Central memory CD8-positive, alpha-beta T cell (primary cell): ENCODE results near the gene MRRF.

ENCODE experiments used
- ATAC-seq: fragments of 150-1000 bp; cut with Tn5 transposase; replicated peaks from 2 replicates; pipeline ENCODE4 v1.10.0; 2022; ENCODE audit warnings: mild to moderate bottlenecking, moderate FRiP score, moderate number of reproducible peaks; ENCODE audit not compliant: poor library complexity, severe bottlenecking; ENCODE audit errors: extremely low read depth
- DNase-seq, 2 donors: peaks; one replicate each; pipeline ENCODE4 v3.0.0; 2021; ENCODE audit warnings: low spot score in 2 of 2
- H3K27ac Mint-ChIP-seq: one replicate; pipeline ENCODE4 v1.8.0; 2022; ENCODE audit warnings: low read depth, mild to moderate bottlenecking, moderate library complexity, mixed read lengths
- H3K27me3 Mint-ChIP-seq: one replicate; pipeline ENCODE4 v1.8.0; 2022; ENCODE audit warnings: mixed read lengths
- H3K36me3 Mint-ChIP-seq: one replicate; pipeline ENCODE4 v1.8.0; 2022; ENCODE audit warnings: mild to moderate bottlenecking, moderate library complexity, mixed read lengths; ENCODE audit not compliant: insufficient read depth
- H3K4me1 Mint-ChIP-seq: one replicate; pipeline ENCODE4 v1.8.0; 2022; ENCODE audit warnings: mixed read lengths
- H3K4me3 Mint-ChIP-seq: one replicate; pipeline ENCODE4 v1.8.0; 2022; ENCODE audit warnings: mild to moderate bottlenecking, moderate library complexity, mixed read lengths
- H3K9me3 Mint-ChIP-seq: one replicate; pipeline ENCODE4 v1.8.0; 2022; ENCODE audit warnings: mixed read lengths

Gene MRRF

DNA sequence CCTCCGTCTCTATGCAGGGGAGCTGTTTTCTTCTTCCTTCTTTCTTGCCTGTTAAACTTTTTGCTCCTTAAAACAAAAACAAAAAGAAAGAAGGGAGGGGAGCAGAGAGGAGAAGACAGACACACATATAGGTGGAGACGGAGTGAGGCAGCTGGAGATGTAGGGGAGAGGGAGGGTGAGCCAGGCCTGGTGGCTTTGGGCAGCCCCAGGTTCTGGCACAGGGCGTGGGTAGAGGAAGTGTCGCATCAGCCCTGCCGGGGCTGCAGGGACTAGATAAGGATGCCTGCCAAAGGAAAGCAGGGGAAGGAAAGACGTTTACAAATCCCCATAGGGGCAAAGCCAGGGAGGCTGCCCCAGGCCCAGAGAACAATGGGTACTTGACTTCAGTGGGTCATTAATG is 67.4 kb downstream of the MRRF start:
- Mint-ChIP-seq H3K27me3 (no peaks in the 10 kb centered on the region), H3K27ac (no peak overlapping the region), H3K4me1 (no peaks in the 10 kb centered on the region)

DNA sequence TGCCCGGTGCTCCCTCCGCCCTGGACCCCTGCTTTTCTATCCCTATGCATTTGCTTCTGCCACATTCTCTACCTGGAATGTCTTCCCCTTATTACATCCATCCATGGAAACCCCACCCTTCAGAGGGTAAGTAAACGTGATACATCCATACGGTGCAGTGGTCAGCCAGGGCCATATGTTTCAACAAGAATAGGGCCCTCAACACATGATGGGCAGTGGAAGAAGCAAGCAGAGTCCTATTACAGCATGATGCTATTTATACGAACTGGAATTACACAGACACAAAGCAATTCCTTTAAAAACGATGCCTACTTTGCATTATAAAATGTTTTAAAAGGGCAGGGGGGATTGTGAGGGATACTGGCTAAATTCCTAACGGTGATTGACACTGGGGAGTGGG is 68.0 kb downstream of the MRRF start:
- peaks cover under 1% of the 10 kb centered on the region for H3K27me3 Mint-ChIP-seq
- no peak for ATAC-seq
- no peak overlapping the region for H3K4me3 Mint-ChIP-seq
- H3K4me1 Mint-ChIP-seq = no peaks in the 10 kb centered on the region
- no peak for DNase-seq
- no peak overlapping the region for H3K27ac Mint-ChIP-seq
- H3K36me3 Mint-ChIP-seq = no peaks in the 10 kb centered on the region
- no peaks in the 10 kb centered on the region for H3K9me3 Mint-ChIP-seq

More for the DNA sequence above, 67.4 kb downstream of the MRRF start:
- Mint-ChIP-seq H3K4me3 (no peak overlapping the region), H3K9me3 (no peaks in the 10 kb centered on the region), H3K36me3 (no peaks in the 10 kb centered on the region)
- DNase-seq = no peak
- ATAC-seq = no peak

DNA sequence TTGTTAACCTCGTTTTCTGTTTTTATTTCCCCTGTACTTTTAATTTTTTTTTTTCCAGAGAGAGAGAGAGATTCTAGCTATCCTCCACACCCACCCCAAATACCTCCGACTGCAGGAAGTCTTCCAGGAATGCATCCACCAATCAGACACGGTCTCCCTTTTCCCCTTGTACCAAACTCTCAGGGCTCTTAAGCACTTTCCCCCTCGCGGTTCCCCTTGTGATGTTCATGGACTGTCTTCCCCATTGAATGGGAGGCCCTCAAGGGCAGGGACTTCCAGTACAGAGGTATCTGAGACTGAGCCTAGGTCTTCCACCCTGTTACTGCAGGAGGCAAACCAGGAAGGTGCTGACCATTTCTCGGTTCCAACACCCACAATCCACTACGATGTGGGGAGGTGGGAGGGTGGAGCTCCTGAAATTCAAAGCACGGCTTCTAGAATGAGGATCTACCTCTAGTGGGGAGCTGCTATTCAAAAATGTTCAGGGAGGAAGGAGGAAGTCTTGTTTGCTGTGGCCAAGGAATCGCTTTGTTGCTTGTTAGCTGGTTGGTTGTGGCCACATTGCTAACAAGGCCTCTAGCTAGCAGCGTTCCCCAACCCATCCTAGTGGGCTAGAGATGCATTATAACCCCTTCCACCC is 68.6 kb downstream of the MRRF start:
- Mint-ChIP-seq H3K36me3 (no peaks in the 10 kb centered on the region), H3K9me3 (no peaks in the 10 kb centered on the region), H3K27me3 (peaks cover 6% of the 10 kb centered on the region), H3K4me3 (no peak overlapping the region), H3K4me1 (no peaks in the 10 kb centered on the region), H3K27ac (no peak overlapping the region)
- DNase-seq (no peak), ATAC-seq (no peak)

DNA sequence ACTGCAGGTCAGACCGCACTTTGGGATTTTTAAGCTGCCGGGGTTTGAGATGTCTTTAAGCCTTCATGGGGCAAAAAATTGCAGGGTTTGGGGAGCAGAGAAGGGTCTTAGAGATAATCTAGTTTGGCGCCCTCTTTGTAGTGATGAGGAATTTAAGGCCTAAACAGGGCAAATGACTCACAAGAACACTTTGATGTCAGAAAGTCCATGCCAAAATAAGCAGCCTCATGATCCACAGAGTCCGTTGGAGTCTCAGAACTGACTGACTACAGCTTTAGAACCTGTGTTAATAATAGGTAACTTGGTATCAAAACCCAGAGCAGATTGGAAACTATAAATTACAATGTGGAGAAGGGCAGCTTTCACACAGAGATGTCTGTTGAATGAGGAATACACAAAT is 70.2 kb downstream of the MRRF start:
- Mint-ChIP-seq H3K4me1 (no peaks in the 10 kb centered on the region), H3K4me3 (no peak overlapping the region), H3K9me3 (no peaks in the 10 kb centered on the region), H3K36me3 (no peaks in the 10 kb centered on the region), H3K27me3 (peaks cover 23% of the 10 kb centered on the region), H3K27ac (no peak overlapping the region)
- ATAC-seq (no peak), DNase-seq (no peak)

DNA sequence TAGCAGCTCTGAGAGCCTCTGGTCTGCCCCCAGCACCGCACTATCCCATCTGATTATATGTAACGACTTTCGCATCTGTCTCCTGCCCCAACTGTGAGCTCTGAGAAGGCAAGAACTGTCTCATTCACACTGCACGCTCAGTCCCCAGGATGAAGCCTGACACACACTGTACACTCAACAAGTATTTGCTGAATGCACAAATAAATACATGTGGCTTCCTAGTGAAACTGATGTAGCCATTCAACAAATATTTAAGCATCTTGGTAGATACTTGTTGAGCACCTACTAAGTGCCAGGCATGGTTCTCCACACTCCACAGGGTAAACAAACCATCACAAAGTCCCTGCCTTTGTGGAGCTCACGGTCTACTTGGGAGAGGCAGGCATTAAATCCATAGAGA is 71.5 kb downstream of the MRRF start:
- Mint-ChIP-seq H3K9me3 (no peaks in the 10 kb centered on the region), H3K36me3 (no peaks in the 10 kb centered on the region), H3K4me3 (no peak overlapping the region), H3K27me3 (peaks cover 31% of the 10 kb centered on the region), H3K4me1 (no peaks in the 10 kb centered on the region), H3K27ac (no peak overlapping the region)
- ATAC-seq (no peak), DNase-seq (no peak)

DNA sequence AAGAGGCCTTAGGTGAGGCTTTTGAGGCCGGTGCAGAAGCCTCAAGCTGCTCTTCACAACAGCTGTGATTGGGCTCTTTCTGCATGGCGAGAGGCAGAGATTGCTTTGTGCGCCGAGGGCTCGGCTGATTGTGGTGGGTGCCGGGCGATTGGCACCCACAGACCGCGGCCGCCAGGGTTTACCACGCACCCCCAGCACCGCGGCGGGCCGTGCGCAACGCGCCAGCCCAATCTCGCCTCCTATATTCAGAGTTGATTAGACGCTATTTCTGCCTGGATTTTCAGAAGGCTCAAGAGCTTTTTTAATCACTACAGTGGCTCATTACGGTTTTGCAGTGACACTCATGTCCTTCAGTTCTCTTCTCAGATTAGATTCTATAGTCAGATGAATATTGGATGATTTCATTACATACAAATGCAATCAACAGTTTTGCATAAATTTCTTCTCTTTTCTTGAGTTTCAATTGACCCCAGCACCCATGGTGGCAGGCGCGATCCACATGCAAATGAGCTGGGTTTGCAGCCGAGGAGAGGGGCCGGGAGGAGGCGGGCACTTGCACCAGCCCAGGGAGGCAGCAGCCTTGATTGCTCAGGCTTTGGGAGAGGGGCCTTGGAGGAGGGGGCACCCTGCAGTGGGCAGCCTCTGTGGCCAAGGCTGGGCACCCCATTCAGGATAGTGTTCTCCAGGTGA is 72.3 kb downstream of the MRRF start:
- H3K9me3 Mint-ChIP-seq = no peaks in the 10 kb centered on the region
- no peaks in the 10 kb centered on the region for H3K36me3 Mint-ChIP-seq
- ATAC-seq (no peak), DNase-seq (no peak)
- H3K4me3 Mint-ChIP-seq = no peak overlapping the region
- H3K27me3 Mint-ChIP-seq = peaks cover 31% of the 10 kb centered on the region
- no peak overlapping the region for H3K27ac Mint-ChIP-seq
- H3K4me1 Mint-ChIP-seq = no peaks in the 10 kb centered on the region

DNA sequence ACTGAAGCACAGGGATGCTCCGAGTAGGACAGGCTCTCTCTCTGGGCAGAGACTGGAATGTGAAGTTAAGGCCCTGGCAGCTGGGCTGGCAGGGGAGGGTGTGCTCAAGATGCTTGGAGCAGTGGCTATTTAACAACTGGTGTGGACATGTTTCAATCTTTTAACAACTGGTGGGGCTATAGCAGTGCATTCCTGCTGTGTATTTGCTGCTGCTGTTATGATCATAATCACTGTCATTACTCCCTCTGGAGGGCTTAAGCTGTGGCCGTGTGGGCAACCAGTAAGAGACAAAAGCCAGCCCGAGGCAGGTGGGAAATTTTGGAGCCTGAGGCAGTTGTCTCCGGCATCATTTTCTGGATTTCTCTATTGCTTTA is 72.9 kb downstream of the MRRF start:
- ATAC-seq (no peak), DNase-seq (no peak)
- no peak overlapping the region for H3K27ac Mint-ChIP-seq
- H3K4me3 Mint-ChIP-seq = no peak overlapping the region
- no peaks in the 10 kb centered on the region for H3K9me3 Mint-ChIP-seq
- H3K4me1 Mint-ChIP-seq = no peaks in the 10 kb centered on the region
- peaks cover 33% of the 10 kb centered on the region for H3K27me3 Mint-ChIP-seq
- H3K36me3 Mint-ChIP-seq = no peaks in the 10 kb centered on the region

DNA sequence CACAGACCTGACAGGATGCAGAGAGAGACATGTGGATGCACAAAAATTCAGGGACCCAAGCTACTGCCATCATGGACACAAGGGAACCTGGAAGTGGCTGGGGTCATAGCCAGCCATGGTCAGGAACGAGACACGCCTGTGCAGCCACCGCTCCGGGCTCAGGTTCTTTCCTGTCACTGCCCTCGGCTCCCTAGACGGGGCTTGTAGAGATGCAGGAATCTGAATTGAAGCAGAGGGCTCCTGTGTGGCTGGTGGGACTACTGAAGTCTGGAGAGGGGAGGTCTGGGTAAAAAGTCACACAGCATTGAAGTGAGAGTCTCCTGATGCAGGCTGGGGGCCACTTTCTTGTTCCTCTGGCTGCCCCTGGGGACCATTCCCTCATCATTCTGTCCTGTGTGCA is 73.9 kb downstream of the MRRF start:
- DNase-seq (no peak), ATAC-seq (no peak)
- H3K4me1 Mint-ChIP-seq = no peaks in the 10 kb centered on the region
- H3K27ac Mint-ChIP-seq = no peak overlapping the region
- H3K9me3 Mint-ChIP-seq = no peaks in the 10 kb centered on the region
- no peaks in the 10 kb centered on the region for H3K36me3 Mint-ChIP-seq
- no peak overlapping the region for H3K4me3 Mint-ChIP-seq
- H3K27me3 Mint-ChIP-seq = peaks cover 43% of the 10 kb centered on the region

DNA sequence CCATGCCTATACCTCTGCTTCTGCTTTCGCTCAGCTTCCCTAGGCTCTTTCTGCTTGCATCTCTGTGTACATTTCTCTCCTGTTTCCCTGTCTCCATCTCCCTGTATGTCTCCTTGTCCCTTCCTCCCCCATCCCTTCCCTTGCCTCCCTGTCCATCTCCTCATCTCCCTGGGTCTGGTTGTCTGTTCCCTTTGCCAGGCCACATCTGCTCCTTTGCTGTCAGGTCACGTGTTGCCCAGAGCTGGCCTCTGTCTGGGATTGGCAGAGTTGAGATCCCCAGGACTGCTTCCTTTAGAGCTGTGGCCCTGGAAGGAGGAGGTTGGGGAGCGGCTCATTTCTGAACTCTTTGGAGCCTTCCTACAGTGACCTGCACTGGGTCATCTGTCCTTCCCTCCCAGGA is 74.3 kb downstream of the MRRF start:
- H3K4me3 Mint-ChIP-seq = no peak overlapping the region
- ATAC-seq (no peak), DNase-seq (no peak)
- H3K27ac Mint-ChIP-seq = no peak overlapping the region
- no peaks in the 10 kb centered on the region for H3K36me3 Mint-ChIP-seq
- H3K9me3 Mint-ChIP-seq = no peaks in the 10 kb centered on the region
- no peaks in the 10 kb centered on the region for H3K4me1 Mint-ChIP-seq
- peaks cover 48% of the 10 kb centered on the region for H3K27me3 Mint-ChIP-seq

DNA sequence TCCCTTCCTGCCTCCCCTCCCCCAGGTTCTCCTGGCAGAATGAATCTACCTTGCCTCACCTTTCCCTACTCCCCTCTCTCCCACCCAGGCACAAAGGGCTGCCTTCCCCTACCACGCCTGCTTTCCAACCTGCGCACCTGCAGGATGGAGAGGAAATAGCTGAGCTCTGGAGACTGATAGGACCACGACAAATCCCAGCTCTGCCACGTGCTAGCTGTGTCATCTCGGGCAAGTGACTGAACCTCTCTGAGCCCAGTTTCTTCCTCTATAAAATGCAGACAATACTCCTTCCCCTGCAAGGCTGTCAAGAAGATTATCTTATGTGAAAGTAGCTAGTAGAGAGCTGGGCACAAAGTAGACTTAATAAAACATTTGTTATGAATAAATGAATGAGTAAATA is 74.9 kb downstream of the MRRF start:
- Mint-ChIP-seq H3K4me3 (no peak overlapping the region), H3K27me3 (peaks cover 50% of the 10 kb centered on the region), H3K4me1 (no peaks in the 10 kb centered on the region), H3K36me3 (no peaks in the 10 kb centered on the region), H3K9me3 (no peaks in the 10 kb centered on the region), H3K27ac (no peak overlapping the region)
- ATAC-seq (no peak), DNase-seq (no peak)

DNA sequence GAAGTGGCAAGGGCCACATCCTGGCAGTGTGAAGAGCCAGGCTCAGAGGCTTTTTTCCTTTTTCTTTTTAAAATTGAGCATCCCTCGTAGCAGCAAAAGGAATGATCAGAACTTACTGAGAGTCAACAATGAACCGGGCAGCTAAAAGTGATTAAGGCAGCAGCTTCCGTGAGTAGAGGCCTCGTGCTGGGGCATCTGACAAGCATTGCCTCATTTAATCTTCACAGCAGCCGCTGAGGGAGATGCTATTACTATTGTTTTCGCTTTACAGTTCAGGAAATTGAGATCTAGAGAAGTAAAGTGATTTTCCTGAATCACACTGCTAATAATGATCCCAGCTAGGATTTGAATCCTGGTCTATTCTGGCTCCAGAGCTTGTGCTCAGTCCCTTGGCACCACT is 75.5 kb downstream of the MRRF start:
- H3K4me1 Mint-ChIP-seq = no peaks in the 10 kb centered on the region
- DNase-seq = no peak
- no peak overlapping the region for H3K4me3 Mint-ChIP-seq
- no peak for ATAC-seq
- no peaks in the 10 kb centered on the region for H3K36me3 Mint-ChIP-seq
- no peaks in the 10 kb centered on the region for H3K9me3 Mint-ChIP-seq
- H3K27me3 Mint-ChIP-seq = peaks cover 52% of the 10 kb centered on the region
- no peak overlapping the region for H3K27ac Mint-ChIP-seq

DNA sequence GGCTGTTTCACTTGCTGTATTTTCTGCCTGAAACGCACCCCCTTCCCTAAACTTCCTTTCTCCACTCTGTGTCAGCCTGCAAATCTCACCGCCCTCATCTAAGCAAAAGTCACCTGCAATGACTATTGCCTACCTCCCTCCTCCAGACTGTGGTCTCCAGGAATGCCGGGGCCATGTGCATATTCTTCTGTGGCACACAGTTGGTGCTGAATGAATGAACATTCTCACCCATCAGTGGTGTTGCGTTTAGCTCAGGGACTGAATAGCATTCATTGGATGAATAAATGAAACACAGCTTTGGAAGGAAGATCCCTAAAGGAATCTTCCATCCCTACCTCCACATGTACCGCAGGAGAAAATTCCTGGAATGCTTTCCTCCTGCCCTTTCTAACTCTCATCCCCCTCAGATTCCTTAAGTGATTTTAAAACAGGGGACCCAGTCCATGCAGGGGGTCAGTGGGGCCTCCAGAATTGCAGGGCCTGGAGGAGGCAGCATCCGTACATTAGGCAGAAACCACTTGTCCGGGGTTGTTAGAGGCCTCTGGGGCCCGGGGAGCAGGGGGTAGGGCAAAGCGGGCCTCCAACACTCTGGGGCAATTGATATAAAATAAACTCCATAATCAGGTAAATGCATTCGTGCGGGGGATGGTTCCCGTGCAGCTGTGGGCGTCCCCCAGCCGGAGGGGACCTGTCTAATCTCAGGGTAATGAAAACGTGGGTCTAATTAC is 77.8 kb downstream of the MRRF start:
- Mint-ChIP-seq H3K36me3 (no peaks in the 10 kb centered on the region), H3K9me3 (no peaks in the 10 kb centered on the region), H3K27me3 (peaks cover 71% of the 10 kb centered on the region), H3K4me1 (no peaks in the 10 kb centered on the region), H3K27ac (no peak overlapping the region), H3K4me3 (no peak overlapping the region)
- ATAC-seq (no peak), DNase-seq (no peak)
